Measurements from ENCODE around the gene WAPL.
"Not testable (repeated sequence)": the region's sequence is repeated elsewhere in the genome, so short reads cannot be mapped to it uniquely, and the experiment has no call there.

The WAPL gene

GRCh38 chr10:86521678-86522509 lies at the start of gene WAPL:
Gene WAPL, minus strand, starts transcription at chr10:86521792. Its CDS starts 3,723 bp downstream, at chr10:86518069.
- peak; percentile 86 to 98 (median 97) for DNase-seq
- intact Hi-C loops (cut with DNase I): no loop called here

GRCh38 chr10:86569335-86569734 lies 47.7 kb upstream of the WAPL start:
- intact Hi-C loops (cut with DNase I): no loop called here
- DNase-seq: no peak

- DNase-seq; intact Hi-C loops (cut with DNase I): not testable (repeated sequence)
Observed at GRCh38 chr10:86566518-86566917, 44.9 kb upstream of the WAPL start.

GRCh38 chr10:86563338-86563737 lies 41.7 kb upstream of the WAPL start:
- intact Hi-C loops (cut with DNase I); DNase-seq: not testable (repeated sequence)

- intact Hi-C loops (cut with DNase I); DNase-seq: not testable (repeated sequence)
Observed at GRCh38 chr10:86558695-86559094, 37.1 kb upstream of the WAPL start.

GRCh38 chr10:86556933-86557649 lies 35.5 kb upstream of the WAPL start:
- intact Hi-C loops (cut with DNase I): no loop called here
- no peak for DNase-seq

- DNase-seq: no peak
- intact Hi-C loops (cut with DNase I): no loop called here
Observed at GRCh38 chr10:86556532-86556931, 34.9 kb upstream of the WAPL start.

GRCh38 chr10:86553639-86554038 lies 32.0 kb upstream of the WAPL start:
- intact Hi-C loops (cut with DNase I): no loop called here
- no peak for DNase-seq

- DNase-seq: no peak
- intact Hi-C loops (cut with DNase I): no loop called here
Observed at GRCh38 chr10:86553213-86553612, 31.6 kb upstream of the WAPL start.

GRCh38 chr10:86547296-86547695 lies 25.7 kb upstream of the WAPL start:
- DNase-seq: no peak
- intact Hi-C loops (cut with DNase I): no loop called here

GRCh38 chr10:86545101-86545500 lies 23.5 kb upstream of the WAPL start:
- intact Hi-C loops (cut with DNase I): no loop called here
- no peak for DNase-seq

- intact Hi-C loops (cut with DNase I): no loop called here
- no peak for DNase-seq
Observed at GRCh38 chr10:86540016-86540415, 18.4 kb upstream of the WAPL start.

- intact Hi-C loops (cut with DNase I): no loop called here
- peak in 5 of 42 donors; percentile 13 to 44 (median 15) for DNase-seq
Observed at GRCh38 chr10:86538547-86538946, 17.0 kb upstream of the WAPL start.

GRCh38 chr10:86538040-86538439 lies 16.4 kb upstream of the WAPL start:
- DNase-seq; intact Hi-C loops (cut with DNase I): not testable (repeated sequence)

- intact Hi-C loops (cut with DNase I): no loop called here
- no peak for DNase-seq
Observed at GRCh38 chr10:86536294-86536861, 14.8 kb upstream of the WAPL start.

GRCh38 chr10:86535132-86535882 lies 13.7 kb upstream of the WAPL start:
- intact Hi-C loops (cut with DNase I): no loop called here
- DNase-seq: peak in 32 of 42 donors; percentile 7 to 63 (median 38)

GRCh38 chr10:86533328-86533727 lies 11.7 kb upstream of the WAPL start:
- intact Hi-C loops (cut with DNase I): no loop called here
- DNase-seq: no peak

GRCh38 chr10:86528736-86529135 lies 7.1 kb upstream of the WAPL start:
- intact Hi-C loops (cut with DNase I); DNase-seq: not testable (repeated sequence)

GRCh38 chr10:86526606-86527005 lies 5.0 kb upstream of the WAPL start:
- DNase-seq: no peak
- intact Hi-C loops (cut with DNase I): no loop called here
